RWPE2 (cell line): ENCODE data around the gene ARHGEF4.

Experiments
- ATAC-seq: fragments of 200-7000 bp; cut with Tn5 transposase; 3 replicates; pipeline ENCODE4 v1.9.1; 2021; ENCODE audit warnings: low read depth
- DNase-seq: peaks from one replicate; pipeline ENCODE4 v3.0.0-alpha.2; 2020; ENCODE audit warnings: low spot score
- H3K27ac ChIP-seq: fragments of 450-650 bp; 2 replicates; pipeline ENCODE4 v1.5.1; 2017; ENCODE audit warnings: mild to moderate bottlenecking; ENCODE audit not compliant: poor library complexity, severe bottlenecking
- H3K27me3 ChIP-seq: fragments of 250-450 bp; sonication (Bioruptor Pico); 2 replicates; pipeline ENCODE4 v1.5.1; 2021; ENCODE audit warnings: mild to moderate bottlenecking, moderate library complexity; ENCODE audit not compliant: insufficient read depth, poor library complexity, severe bottlenecking
- H3K36me3 ChIP-seq: fragments of 250-450 bp; sonication (Bioruptor Pico); 2 replicates; pipeline ENCODE4 v1.5.1; 2020; ENCODE audit warnings: low read depth, mild to moderate bottlenecking, moderate library complexity
- H3K4me1 ChIP-seq: fragments of 250-450 bp; sonication (Bioruptor Pico); 2 replicates; pipeline ENCODE4 v1.5.1; 2021; ENCODE audit warnings: mild to moderate bottlenecking, moderate library complexity; ENCODE audit not compliant: insufficient read depth, poor library complexity, severe bottlenecking
- H3K4me3 ChIP-seq: fragments of 250-450 bp; sonication (Bioruptor Pico); 2 replicates; pipeline ENCODE4 v1.5.1; 2021; ENCODE audit warnings: mild to moderate bottlenecking, moderate library complexity; ENCODE audit not compliant: severe bottlenecking
- H3K9me3 ChIP-seq: fragments of 250-450 bp; sonication (Bioruptor Pico); 2 replicates; pipeline ENCODE4 v1.5.1; 2021; ENCODE audit warnings: mild to moderate bottlenecking, moderate library complexity; ENCODE audit not compliant: severe bottlenecking
- TF ChIP-seq, protein P1 (sequence below): fragments of 450-650 bp; IDR thresholded peaks from one replicate; pipeline ENCODE4 v1.5.1; 2017; ENCODE audit warnings: mild to moderate bottlenecking, moderate library complexity; ENCODE audit not compliant: poor library complexity, severe bottlenecking

ARHGEF4 gene

GRCh38 chr2:130818809-130819208 lies 17.9 kb upstream of the ARHGEF4 start:
- Histone ChIP-seq H3K27me3 (no peaks in the 10 kb centered on the region), H3K4me3 (no peak overlapping the region), H3K9me3 (no peaks in the 10 kb centered on the region), H3K27ac (no peak overlapping the region), H3K36me3 (no peaks in the 10 kb centered on the region), H3K4me1 (peaks cover 4% of the 10 kb centered on the region)
- TF ChIP-seq, protein P1, sequence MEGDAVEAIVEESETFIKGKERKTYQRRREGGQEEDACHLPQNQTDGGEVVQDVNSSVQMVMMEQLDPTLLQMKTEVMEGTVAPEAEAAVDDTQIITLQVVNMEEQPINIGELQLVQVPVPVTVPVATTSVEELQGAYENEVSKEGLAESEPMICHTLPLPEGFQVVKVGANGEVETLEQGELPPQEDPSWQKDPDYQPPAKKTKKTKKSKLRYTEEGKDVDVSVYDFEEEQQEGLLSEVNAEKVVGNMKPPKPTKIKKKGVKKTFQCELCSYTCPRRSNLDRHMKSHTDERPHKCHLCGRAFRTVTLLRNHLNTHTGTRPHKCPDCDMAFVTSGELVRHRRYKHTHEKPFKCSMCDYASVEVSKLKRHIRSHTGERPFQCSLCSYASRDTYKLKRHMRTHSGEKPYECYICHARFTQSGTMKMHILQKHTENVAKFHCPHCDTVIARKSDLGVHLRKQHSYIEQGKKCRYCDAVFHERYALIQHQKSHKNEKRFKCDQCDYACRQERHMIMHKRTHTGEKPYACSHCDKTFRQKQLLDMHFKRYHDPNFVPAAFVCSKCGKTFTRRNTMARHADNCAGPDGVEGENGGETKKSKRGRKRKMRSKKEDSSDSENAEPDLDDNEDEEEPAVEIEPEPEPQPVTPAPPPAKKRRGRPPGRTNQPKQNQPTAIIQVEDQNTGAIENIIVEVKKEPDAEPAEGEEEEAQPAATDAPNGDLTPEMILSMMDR: no peak
- no peak for DNase-seq
- ATAC-seq: no peak

DNA sequence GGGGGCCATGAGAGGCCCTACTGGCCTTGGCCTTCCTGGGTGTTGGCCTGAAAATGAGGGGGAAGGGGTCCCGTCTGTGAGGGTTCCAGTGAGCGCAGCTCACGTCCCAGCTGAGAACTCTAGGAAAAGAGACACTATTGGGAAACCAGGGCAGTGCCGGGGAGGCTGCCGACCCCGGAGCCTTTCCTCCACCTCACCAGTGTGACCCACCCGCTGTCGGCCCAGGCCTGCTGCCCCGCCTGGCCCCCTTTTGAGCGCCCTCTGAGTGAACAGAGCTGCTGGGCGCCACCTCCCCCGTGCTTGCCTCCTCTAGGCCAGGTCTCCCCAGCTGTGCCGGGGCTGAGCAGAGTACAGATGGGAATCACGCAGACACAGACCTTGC lies 17.5 kb upstream of the ARHGEF4 start:
- DNase-seq (no peak), ATAC-seq (no peak)
- TF ChIP-seq, protein P1: no peak
- Histone ChIP-seq H3K9me3 (no peaks in the 10 kb centered on the region), H3K36me3 (no peaks in the 10 kb centered on the region), H3K27ac (no peak overlapping the region), H3K4me3 (no peak overlapping the region), H3K4me1 (peaks cover 8% of the 10 kb centered on the region), H3K27me3 (no peaks in the 10 kb centered on the region)

DNA sequence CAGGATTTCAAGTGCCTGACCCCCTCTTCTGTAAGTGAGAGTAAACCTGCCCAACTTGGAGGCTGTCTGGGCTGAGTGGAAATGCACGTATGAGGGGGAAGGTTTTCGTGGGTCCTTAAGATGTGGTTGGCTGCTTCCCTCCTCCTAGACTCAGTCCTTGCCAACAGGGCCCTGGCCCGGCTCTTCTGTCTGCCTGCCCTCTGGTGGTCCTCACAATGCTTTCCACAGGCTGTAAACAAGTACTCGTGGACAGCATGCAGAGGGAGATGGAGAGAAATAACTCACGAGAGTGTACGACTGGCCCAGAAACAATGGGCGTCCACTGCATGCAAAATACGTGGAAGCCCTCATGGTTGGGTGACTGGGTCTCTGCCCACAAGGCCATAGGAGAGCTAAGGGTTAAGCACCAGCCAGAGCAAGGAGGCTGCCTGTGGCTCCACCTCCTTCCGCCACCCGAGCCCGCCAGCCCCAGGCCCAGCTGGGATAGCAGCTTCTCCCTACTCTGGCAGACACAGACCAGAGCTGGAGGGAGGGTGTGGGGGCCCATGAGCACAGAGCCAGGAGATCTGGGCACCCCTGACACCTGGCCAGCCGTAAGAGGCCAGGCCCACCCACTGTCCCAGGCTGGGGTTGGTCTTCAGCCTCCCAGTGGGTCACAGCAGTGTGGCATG lies 17.0 kb upstream of the ARHGEF4 start:
- ATAC-seq: no peak
- H3K4me3 ChIP-seq: no peak overlapping the region
- no peak for DNase-seq
- no peaks in the 10 kb centered on the region for H3K36me3 ChIP-seq
- H3K27ac ChIP-seq: no peak overlapping the region
- H3K27me3 ChIP-seq: no peaks in the 10 kb centered on the region
- peaks cover 11% of the 10 kb centered on the region for H3K4me1 ChIP-seq
- H3K9me3 ChIP-seq: no peaks in the 10 kb centered on the region
- TF ChIP-seq, protein P1: no peak

GRCh38 chr2:130820279-130820861 lies 16.3 kb upstream of the ARHGEF4 start:
- H3K4me3 ChIP-seq: no peak overlapping the region
- no peaks in the 10 kb centered on the region for H3K36me3 ChIP-seq
- DNase-seq: no peak
- no peaks in the 10 kb centered on the region for H3K9me3 ChIP-seq
- H3K27ac ChIP-seq: no peak overlapping the region
- no peak for ATAC-seq
- TF ChIP-seq, protein P1: no peak
- peaks cover 17% of the 10 kb centered on the region for H3K4me1 ChIP-seq
- no peaks in the 10 kb centered on the region for H3K27me3 ChIP-seq

DNA sequence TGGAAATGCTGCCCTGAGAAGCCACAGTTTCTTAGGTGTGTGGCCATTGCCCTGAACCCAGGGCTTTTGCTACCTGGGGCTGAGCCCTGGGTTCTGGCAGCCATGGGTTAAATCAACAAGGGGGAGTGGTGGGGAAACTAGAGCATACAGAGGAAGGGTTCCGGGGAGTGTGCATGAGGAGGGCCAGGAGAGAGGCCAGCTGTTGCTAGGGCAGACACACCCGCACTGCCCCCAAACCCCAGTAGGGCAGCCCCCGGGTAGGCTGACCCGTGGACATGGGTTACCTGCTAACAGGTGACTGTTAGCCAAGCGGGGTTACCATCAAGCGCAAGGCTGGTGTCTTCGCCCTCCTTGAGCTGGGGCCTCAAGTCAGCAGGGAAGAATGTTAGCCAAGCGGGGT lies 14.8 kb upstream of the ARHGEF4 start:
- no peak for ATAC-seq
- TF ChIP-seq, protein P1: no peak
- DNase-seq: no peak
- H3K36me3 ChIP-seq: no peaks in the 10 kb centered on the region
- no peaks in the 10 kb centered on the region for H3K9me3 ChIP-seq
- H3K4me3 ChIP-seq: no peak overlapping the region
- peaks cover 23% of the 10 kb centered on the region for H3K4me1 ChIP-seq
- no peaks in the 10 kb centered on the region for H3K27me3 ChIP-seq
- no peak overlapping the region for H3K27ac ChIP-seq
